OCI-M2 (cell line): ENCODE data around the gene OR10G8.

Experiments used
- DNase-seq: peaks from one replicate; lab custom pipeline; 2025; ENCODE audit not compliant: unreplicated experiment; lab: John Stamatoyannopoulos, UW

OR10G8 gene

GRCh38 chr11:124077266-124077665, 50.7 kb downstream of the OR10G8 start:
- no peak for DNase-seq

- no peak for DNase-seq
These were observed 52.0 kb downstream of the OR10G8 start for GRCh38 chr11:124078591-124078990.

GRCh38 chr11:124079631-124080326, 53.2 kb downstream of the OR10G8 start:
- DNase-seq, result no peak
